K562 (cell line): ENCODE results near the gene MPRIP. TPM values are rescaled to one million over a fixed set of nuclear protein-coding genes. Genes with fewer than 3 reads are reported as not detected.

Experiments used
- ATAC-seq: fragments of 200-7000 bp; cut with Tn5 transposase; 3 replicates; pipeline ENCODE4 v1.9.1; 2020; ENCODE audit warnings: moderate library complexity
- BruUV-seq: library from RNA; stranded (reverse); fragments of 400-500 nt; replicated peaks from 2 replicates; lab custom pipeline; 2021; lab: Mats Ljungman, UMichigan
- CTCF ChIA-PET: fragments of 300-600 bp; formaldehyde crosslinking; extraction: SDS; loops from one replicate; lab custom pipeline; 2021; ENCODE audit warnings: low intra/inter-chr PET ratio; lab: Yijun Ruan, JAX
- POLR2A ChIA-PET: fragments of 300-600, 350-650 bp; sonication (Branson Sonifier 250); formaldehyde crosslinking; extraction: SDS; loops from one replicate; lab custom pipeline; 2021; ENCODE audit warnings: antibody characterized with exemption, inconsistent platforms; lab: Yijun Ruan, JAX
- DNase-seq, 4 experiments: peaks; one replicate each; pipeline versions ENCODE4 v3.0.0 to v3.0.0-alpha.2; 2011 to 2018; ENCODE audit warnings: low spot score in 3 of 4, mixed read lengths in 3 of 4; ENCODE audit errors: extremely low read depth in 1 of 4
- FAIRE-seq: peaks from 2 replicates; lab custom pipeline; 2011; peaks lifted over from hg19 to GRCh38; lab: Jason Lieb, UNC
- H2AFZ ChIP-seq: 2 replicates; pipeline ENCODE4 v1.6.0; 2011; ENCODE audit warnings: low read depth, low read length, control low read depth, inconsistent platforms
- H3K27ac ChIP-seq: fragments of 200-600 bp; 3 replicates; pipeline ENCODE4 v1.8.0; 2011; ENCODE audit warnings: low read depth, mild to moderate bottlenecking, control low read depth, inconsistent platforms, low read length, moderate library complexity, mixed read lengths; ENCODE audit errors: extremely low read depth
- H3K27me3 ChIP-seq, 2 experiments: fragments of 300-600 bp in 1 of 2; 2 replicates in 1 of 2; 3 replicates in 1 of 2; pipeline versions ENCODE4 v1.6.0 to v1.8.0; 2011; ENCODE audit warnings: inconsistent platforms in 2 of 2, low read length in 2 of 2, mild to moderate bottlenecking in 1 of 2, mixed read lengths in 1 of 2, moderate library complexity in 1 of 2; ENCODE audit not compliant: control insufficient read depth in 2 of 2, insufficient read depth in 2 of 2
- H3K36me3 ChIP-seq: fragments of 300-600 bp; 3 replicates; pipeline ENCODE4 v1.8.0; 2011; ENCODE audit warnings: mild to moderate bottlenecking, low read length, inconsistent platforms; ENCODE audit not compliant: control insufficient read depth, insufficient read depth
- H3K4me1 ChIP-seq, 2 experiments: fragments of 200-600 bp in 1 of 2; replicated peaks in 1 of 2; 2 replicates in 1 of 2; 3 replicates in 1 of 2; pipeline versions ENCODE4 v1.5.1 to v1.8.0; 2011; ENCODE audit warnings: inconsistent platforms in 2 of 2, low read length in 2 of 2, mild to moderate bottlenecking in 1 of 2, mixed read lengths in 1 of 2, moderate library complexity in 1 of 2; ENCODE audit not compliant: control insufficient read depth in 2 of 2, insufficient read depth in 2 of 2
- H3K4me2 ChIP-seq: 2 replicates; pipeline ENCODE4 v1.6.1; 2011; ENCODE audit warnings: low read length, control low read depth, inconsistent platforms, mixed read lengths; ENCODE audit not compliant: insufficient read depth
- H3K4me3 ChIP-seq: fragments of 200-600 bp; sonication (generic), shearing (Covaris generic); 2 replicates; pipeline ENCODE4 v1.5.1; 2016; ENCODE audit warnings: control low read depth, inconsistent platforms
- H3K79me2 ChIP-seq: fragments of 200-600 bp; 3 replicates; pipeline ENCODE4 v1.8.0; 2011; ENCODE audit warnings: low read length, inconsistent platforms; ENCODE audit not compliant: control insufficient read depth, insufficient read depth
- H3K9ac ChIP-seq, 2 experiments: 2 replicates each; pipeline versions ENCODE4 v1.6.0 to v1.6.1; 2011; ENCODE audit warnings: low read depth in 2 of 2, low read length in 2 of 2, control low read depth in 1 of 2, inconsistent platforms in 1 of 2, mild to moderate bottlenecking in 1 of 2, mixed read lengths in 1 of 2; ENCODE audit not compliant: insufficient read depth in 1 of 2
- H3K9me1 ChIP-seq: one replicate; pipeline ENCODE4 v1.6.0; 2011; ENCODE audit warnings: inconsistent platforms, mild to moderate bottlenecking, low read length, moderate library complexity; ENCODE audit not compliant: control insufficient read depth, insufficient read depth
- H3K9me3 ChIP-seq: replicated peaks from 2 replicates; pipeline ENCODE4 v1.5.1; 2011; ENCODE audit warnings: low read depth, low read length, inconsistent platforms; ENCODE audit not compliant: control insufficient read depth, insufficient read depth
- H4K20me1 ChIP-seq: replicated peaks from 2 replicates; pipeline ENCODE4 v1.6.1; 2011; ENCODE audit warnings: low read length, inconsistent platforms, mixed read lengths; ENCODE audit not compliant: control insufficient read depth, insufficient read depth
- CBFA2T3 ChIP-seq: fragments of 450-650 bp; IDR thresholded peaks from 2 replicates; pipeline ENCODE4 v1.6.1; 2017
- ELF1 ChIP-seq: fragments of 200-800 bp; sonication (Bioruptor generic); IDR thresholded peaks from 2 replicates; pipeline ENCODE4 v1.6.1; 2016; ENCODE audit warnings: missing genetic modification characterization, missing compliant biosample characterization
- EWSR1 ChIP-seq: fragments of 450-650 bp; IDR thresholded peaks from 2 replicates; pipeline ENCODE4 v1.6.1; 2018; ENCODE audit warnings: borderline replicate concordance, mild to moderate bottlenecking, low read depth, moderate library complexity; ENCODE audit not compliant: partially characterized antibody
- GABPB2 ChIP-seq: fragments of 250-450 bp; sonication (Bioruptor Pico); conservative IDR thresholded peaks from 2 replicates; pipeline ENCODE4 v1.5.1; 2021; ENCODE audit warnings: mild to moderate bottlenecking
- ILK ChIP-seq: fragments of 450-650 bp; IDR thresholded peaks from 2 replicates; pipeline ENCODE4 v1.6.1; 2016; ENCODE audit warnings: missing genetic modification characterization, low read depth, mild to moderate bottlenecking, missing compliant biosample characterization, moderate library complexity, borderline replicate concordance
- KDM1A ChIP-seq, 2 experiments: fragments of 450-650 bp; IDR thresholded peaks; 2 replicates each; pipeline ENCODE4 v1.6.1; 2016; ENCODE audit warnings: mild to moderate bottlenecking in 2 of 2
- KLF16 ChIP-seq: IDR thresholded peaks from 2 replicates; pipeline ENCODE4 v1.6.1; 2016; ENCODE audit warnings: antibody characterized with exemption
- LARP7 ChIP-seq: fragments of 450-650 bp; IDR thresholded peaks from 2 replicates; pipeline ENCODE4 v1.6.1; 2016
- MED1 ChIP-seq: sonication (generic); formaldehyde crosslinking; IDR thresholded peaks from 2 replicates; pipeline ENCODE4 v1.8.1; 2023; ENCODE audit warnings: missing genetic modification reagents, borderline replicate concordance
- MEF2A ChIP-seq: IDR thresholded peaks from 2 replicates; pipeline ENCODE4 v1.6.1; 2011; ENCODE audit warnings: low read depth, mild to moderate bottlenecking, low read length, moderate library complexity; ENCODE audit not compliant: control insufficient read depth
- MEIS2 ChIP-seq: fragments of 450-650 bp; IDR thresholded peaks from 2 replicates; pipeline ENCODE4 v1.6.1; 2014; ENCODE audit warnings: mild to moderate bottlenecking; ENCODE audit not compliant: partially characterized antibody
- POLR2A ChIP-seq: fragments of 450-650 bp; conservative IDR thresholded peaks from 2 replicates; pipeline ENCODE4 v1.6.1; 2016
- POLR3A ChIP-seq: IDR thresholded peaks from 2 replicates; pipeline ENCODE4 v1.6.1; 2011; ENCODE audit warnings: borderline replicate concordance, mild to moderate bottlenecking, moderate library complexity; ENCODE audit not compliant: insufficient read length, insufficient read depth; ENCODE audit errors: extremely low read depth
- RBM22 ChIP-seq: fragments of 200-400 bp; formaldehyde crosslinking; IDR thresholded peaks from 2 replicates; pipeline ENCODE4 v1.6.1; 2018; ENCODE audit warnings: low read length, low read depth; ENCODE audit not compliant: poor library complexity, severe bottlenecking
- SMAD3 ChIP-seq: fragments of 450-650 bp; formaldehyde crosslinking; conservative IDR thresholded peaks from 2 replicates; pipeline ENCODE4 v1.4.0; 2020; ENCODE audit warnings: mild to moderate bottlenecking
- TAF9B ChIP-seq: fragments of 450-650 bp; IDR thresholded peaks from 2 replicates; pipeline ENCODE4 v1.6.1; 2018; ENCODE audit warnings: mild to moderate bottlenecking; ENCODE audit not compliant: partially characterized antibody
- ZBTB1 ChIP-seq: sonication (generic); formaldehyde crosslinking; IDR thresholded peaks from 2 replicates; pipeline ENCODE4 v1.8.1; 2023; ENCODE audit warnings: missing genetic modification reagents, low read depth, mild to moderate bottlenecking, borderline replicate concordance
- ZNF174 ChIP-seq: fragments of 250-450 bp; sonication (Bioruptor Pico); IDR thresholded peaks from 2 replicates; pipeline ENCODE4 v1.4.0; 2020; ENCODE audit warnings: mild to moderate bottlenecking
- ZNF347 ChIP-seq: fragments of 450-650 bp; formaldehyde crosslinking; IDR thresholded peaks from 2 replicates; pipeline ENCODE4 v1.4.0; 2020; ENCODE audit warnings: low read depth, mild to moderate bottlenecking, moderate library complexity
- WGBS: fragments of 100-300 bp; shearing (Covaris generic); methylation state at CpG from one replicate; pipeline ENCODE4 v1.1.6; 2016; ENCODE audit warnings: low coverage, mixed read lengths; ENCODE audit not compliant: insufficient coverage; ENCODE audit errors: missing lambda C conversion rate; 5-methylcytosine and 5-hydroxymethylcytosine counted together
- in situ Hi-C: fragments of 300-500 bp; cut with MboI; formaldehyde crosslinking; loops from 4 replicates; pipeline ENCODE4 v1.15.0; 2018; ENCODE audit warnings: inconsistent platforms, mixed read lengths
- intact Hi-C: fragments of 100-400 bp; cut with micrococcal nuclease; formaldehyde crosslinking; loops from 2 replicates; pipeline ENCODE4 v1.14.2; 2022
- polyA plus RNA-seq, 8 experiments: library from polyadenylated mRNA; depleted of rRNA in 4 of 8; stranded (reverse) in 5 of 8; unstranded in 3 of 8; fragments of >200 nt; fragmentation: Nextera tagmentation in 2 of 8; fragmentation: Illumina TruSeq in 1 of 8; extraction: Ambion mirVana in 2 of 8; extraction: Trizol in 1 of 8; gene quantifications; 2 replicates each; pipeline versions ENCODE4 v1.2.1 to v1.2.3, GENCODE V29; 2011 to 2014; ENCODE audit warnings: inconsistent platforms in 1 of 8, missing spikeins in 1 of 8
- total RNA-seq, 7 experiments: library from RNA; depleted of rRNA in 6 of 7; stranded (reverse); fragments of >200 nt in 6 of 7; fragmentation: Illumina TruSeq in 2 of 7; extraction: Trizol in 2 of 7; gene quantifications; 2 replicates each; pipeline versions ENCODE4 v1.2.1 to v1.2.3, GENCODE V29; 2011 to 2021; ENCODE audit warnings: low replicate concordance in 1 of 7
- TF ChIP-seq, protein P1 (sequence below): sonication (generic); formaldehyde crosslinking; IDR thresholded peaks from 2 replicates; pipeline ENCODE4 v1.8.0; 2022; ENCODE audit warnings: missing genetic modification reagents, mild to moderate bottlenecking, borderline replicate concordance
- TF ChIP-seq, protein P2 (sequence below): fragments of 450-650 bp; formaldehyde crosslinking; IDR thresholded peaks from 2 replicates; pipeline ENCODE4 v1.4.0; 2022; ENCODE audit warnings: mild to moderate bottlenecking, moderate library complexity

The MPRIP gene
- total and polyA plus RNA-seq, 9 of the 15 experiments (the other 6 are each of a cell fraction or from before 2014, with no cell fraction given): 10.0 to 72.6 (median 30.1) TPM

DNA sequence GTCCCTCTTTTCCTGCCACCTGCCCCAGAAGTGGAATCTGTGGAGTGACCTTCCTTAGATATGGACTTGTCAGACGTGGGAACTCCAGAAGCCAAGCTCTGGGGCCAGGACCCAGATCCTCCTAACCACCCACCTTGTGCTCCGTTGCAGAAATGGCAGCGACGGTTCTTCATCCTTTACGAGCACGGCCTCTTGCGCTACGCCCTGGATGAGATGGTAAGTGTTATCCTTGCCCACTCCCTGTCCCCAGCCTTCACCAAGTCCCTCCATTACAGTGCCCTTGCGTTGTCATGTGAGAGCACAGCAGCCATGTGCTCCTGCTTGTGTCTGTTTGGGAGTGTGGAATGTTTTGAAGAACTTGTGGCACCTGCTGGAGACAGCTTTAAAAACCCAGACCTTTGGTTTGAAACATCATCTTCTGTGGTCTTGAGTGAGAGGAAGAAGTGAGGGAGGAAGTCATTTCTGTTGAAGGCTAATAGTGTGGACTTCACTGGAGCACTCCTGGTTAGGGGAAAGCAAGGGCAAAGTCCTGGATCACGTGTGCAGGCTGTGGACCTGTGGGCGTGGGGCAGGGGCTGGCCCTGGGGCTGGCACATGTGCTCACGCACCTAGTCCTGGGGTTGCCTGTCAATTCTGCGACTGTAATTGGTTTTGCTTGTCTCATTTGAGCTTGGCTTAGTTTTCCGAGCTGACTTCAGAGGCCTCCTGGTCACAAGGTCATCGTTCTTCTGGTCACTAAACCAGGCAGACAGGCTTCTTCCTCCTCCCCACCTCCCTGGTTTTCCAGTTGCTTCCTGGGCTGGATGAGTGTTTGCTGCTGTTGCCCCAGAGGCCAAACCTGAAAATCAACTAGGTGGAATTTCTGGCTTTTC lies 35.8 kb downstream of the MPRIP start (continued):
- TF ChIP-seq LARP7 (no peak), MEIS2 (no peak), KDM1A (IDR thresholded peaks at IDR 0.05) (no peak), CBFA2T3 (no peak), ZNF174 (CRISPR knock-in tag) (no peak), MEF2A (no peak), RBM22 (no peak), KLF16 (no peak)
- TF ChIP-seq, protein P1, sequence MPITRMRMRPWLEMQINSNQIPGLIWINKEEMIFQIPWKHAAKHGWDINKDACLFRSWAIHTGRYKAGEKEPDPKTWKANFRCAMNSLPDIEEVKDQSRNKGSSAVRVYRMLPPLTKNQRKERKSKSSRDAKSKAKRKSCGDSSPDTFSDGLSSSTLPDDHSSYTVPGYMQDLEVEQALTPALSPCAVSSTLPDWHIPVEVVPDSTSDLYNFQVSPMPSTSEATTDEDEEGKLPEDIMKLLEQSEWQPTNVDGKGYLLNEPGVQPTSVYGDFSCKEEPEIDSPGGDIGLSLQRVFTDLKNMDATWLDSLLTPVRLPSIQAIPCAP (CRISPR knock-in tag): no peak

DNA sequence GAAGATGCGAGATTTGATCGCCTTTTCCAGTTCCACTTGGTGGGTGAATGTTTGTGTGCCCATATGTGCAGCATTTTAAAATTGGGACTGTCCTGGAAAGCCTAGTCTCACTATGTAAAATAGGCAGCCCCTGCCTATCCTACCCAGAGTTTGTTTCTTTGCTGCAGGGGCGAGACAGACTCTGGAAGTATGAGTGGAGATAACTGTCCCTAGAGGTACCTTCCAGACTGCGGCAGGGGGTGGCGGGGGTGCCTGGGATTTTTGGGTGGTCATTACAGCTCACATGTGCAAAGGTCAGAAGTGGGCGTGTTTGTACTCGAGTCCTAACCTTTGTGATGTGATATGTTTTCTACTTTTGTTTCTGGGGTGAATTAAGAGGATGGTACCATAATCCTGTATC lies 36.6 kb downstream of the MPRIP start:
- FAIRE-seq: no peak
- Histone ChIP-seq H2AFZ (no peak overlapping the region), H3K79me2 (no peaks in the 10 kb centered on the region), H3K27me3 (no peaks in the 10 kb centered on the region), H3K4me3 (no peak overlapping the region), H3K9me1 (no peaks in the 10 kb centered on the region), H3K9ac (no peak overlapping the region), H3K9me3 (no peaks in the 10 kb centered on the region), H3K36me3 (peaks cover 20% of the 10 kb centered on the region; the same call in 2 of the 3 replicates), H3K27ac (no peak overlapping the region), H3K4me1 (peaks cover 26 to 30% of the 10 kb centered on the region in 2 experiments), H4K20me1 (peaks cover 7% of the 10 kb centered on the region; the same call in 1 of the 2 replicates), H3K4me2 (no peak overlapping the region)
- POLR2A ChIA-PET: interaction anchor here (0.6 to 0.8 kb wide), 2 partner anchors 51 to 62 kb away, joined by 3 read pairs; no protein-coding TSS in a partner anchor
- no TSS peak for BruUV-seq
- no peak for DNase-seq
- CTCF ChIA-PET: no interaction called here
- intact Hi-C loops (no loop called here), in situ Hi-C loops (no loop called here)
- WGBS: 76% methylated on average over 7 of the region's 7 CpGs
- no peak for ATAC-seq
- TF ChIP-seq POLR2A (no peak), ILK (no peak), ZBTB1 (CRISPR knock-in tag) (no peak), MED1 (CRISPR knock-in tag) (no peak), POLR3A (no peak), ELF1 (no peak), EWSR1 (no peak), SMAD3 (no peak), GABPB2 (CRISPR knock-in tag) (no peak), ZNF347 (no peak), TAF9B (no peak)
- TF ChIP-seq, protein P2, sequence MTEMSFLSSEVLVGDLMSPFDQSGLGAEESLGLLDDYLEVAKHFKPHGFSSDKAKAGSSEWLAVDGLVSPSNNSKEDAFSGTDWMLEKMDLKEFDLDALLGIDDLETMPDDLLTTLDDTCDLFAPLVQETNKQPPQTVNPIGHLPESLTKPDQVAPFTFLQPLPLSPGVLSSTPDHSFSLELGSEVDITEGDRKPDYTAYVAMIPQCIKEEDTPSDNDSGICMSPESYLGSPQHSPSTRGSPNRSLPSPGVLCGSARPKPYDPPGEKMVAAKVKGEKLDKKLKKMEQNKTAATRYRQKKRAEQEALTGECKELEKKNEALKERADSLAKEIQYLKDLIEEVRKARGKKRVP: no peak
